Measurements from ENCODE around the gene CTIF.

- no peak for TF ChIP-seq POLR2AphosphoS5 (IDR thresholded peaks at IDR 0.05; ENCODE audit: borderline replicate concordance, low read depth, low read length)
- no peak for TF ChIP-seq EZH2 (IDR thresholded peaks at IDR 0.05)
Measured at GRCh38 chr18:48779462-48779861, 240.6 kb downstream of the CTIF start.
